HG03280 (cell line): ENCODE data around the gene HMOX2.

Experiments used
- ATAC-seq: cut with Tn5 transposase; IDR thresholded peaks from one replicate; pipeline ENCODE4 v1.9.1; 2021; ENCODE audit warnings: mild to moderate bottlenecking, moderate library complexity; ENCODE audit not compliant: unreplicated experiment

HMOX2 gene, protein sequence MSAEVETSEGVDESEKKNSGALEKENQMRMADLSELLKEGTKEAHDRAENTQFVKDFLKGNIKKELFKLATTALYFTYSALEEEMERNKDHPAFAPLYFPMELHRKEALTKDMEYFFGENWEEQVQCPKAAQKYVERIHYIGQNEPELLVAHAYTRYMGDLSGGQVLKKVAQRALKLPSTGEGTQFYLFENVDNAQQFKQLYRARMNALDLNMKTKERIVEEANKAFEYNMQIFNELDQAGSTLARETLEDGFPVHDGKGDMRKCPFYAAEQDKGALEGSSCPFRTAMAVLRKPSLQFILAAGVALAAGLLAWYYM

GRCh38 chr16:4475880-4476788 is at the start of gene HMOX2:
Gene HMOX2 (plus strand): TSS chr16:4476398. CDS start chr16:4505525, 29,127 bp downstream.
- peak; percentile 88 for ATAC-seq

GRCh38 chr16:4426722-4427372 is 49.4 kb upstream of the HMOX2 start:
- no peak for ATAC-seq

GRCh38 chr16:4428500-4428899 is 47.7 kb upstream of the HMOX2 start:
- ATAC-seq = no peak

DNA sequence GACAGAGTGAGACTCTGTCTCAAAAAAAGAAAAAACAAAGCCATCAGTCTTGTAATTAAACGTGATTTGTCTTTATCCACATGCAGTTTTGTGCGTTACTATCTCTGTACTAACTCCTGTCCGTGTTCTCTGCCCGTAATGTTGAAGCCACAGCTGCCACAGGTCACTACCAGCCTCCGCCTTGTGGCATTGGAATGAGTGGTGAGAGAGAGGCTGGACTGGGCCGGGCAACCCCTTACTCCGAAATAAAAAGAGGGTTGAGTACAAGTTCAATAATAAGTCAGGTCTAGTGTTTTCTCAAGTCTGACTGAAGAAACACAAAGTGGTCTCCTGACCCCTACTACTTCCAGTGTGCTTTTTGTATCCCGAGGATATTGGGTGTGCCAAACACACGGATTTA is 45.2 kb upstream of the HMOX2 start:
- ATAC-seq = no peak

GRCh38 chr16:4433228-4433627 is 43.0 kb upstream of the HMOX2 start:
- ATAC-seq = no peak

GRCh38 chr16:4433914-4434787 is 42.0 kb upstream of the HMOX2 start:
- no peak for ATAC-seq

- no peak for ATAC-seq
These were observed 40.7 kb upstream of the HMOX2 start for GRCh38 chr16:4435337-4436067.

GRCh38 chr16:4437366-4437765 is 38.8 kb upstream of the HMOX2 start:
- ATAC-seq = no peak

DNA sequence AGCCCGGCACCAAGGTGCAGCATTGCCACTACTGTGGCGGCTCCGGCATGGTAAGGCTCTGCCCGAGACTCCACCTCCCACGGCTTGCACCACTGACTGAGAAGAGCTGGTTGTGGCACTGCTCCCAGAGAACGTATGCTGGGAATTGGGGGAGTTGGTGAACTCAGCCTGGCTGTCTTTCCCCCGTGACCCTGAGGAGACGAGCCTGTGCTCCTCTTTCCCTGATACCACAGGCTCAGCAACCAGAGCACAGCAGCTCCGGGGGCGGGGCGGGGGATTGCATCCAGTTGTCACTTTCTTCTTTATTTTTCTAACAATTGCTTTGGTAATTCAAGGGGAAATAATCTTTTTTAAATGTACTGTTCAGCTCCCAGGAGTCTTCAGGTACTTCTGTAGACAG is 33.8 kb upstream of the HMOX2 start:
- no peak for ATAC-seq

- ATAC-seq = no peak
These were observed 32.9 kb upstream of the HMOX2 start for GRCh38 chr16:4443271-4443670.

DNA sequence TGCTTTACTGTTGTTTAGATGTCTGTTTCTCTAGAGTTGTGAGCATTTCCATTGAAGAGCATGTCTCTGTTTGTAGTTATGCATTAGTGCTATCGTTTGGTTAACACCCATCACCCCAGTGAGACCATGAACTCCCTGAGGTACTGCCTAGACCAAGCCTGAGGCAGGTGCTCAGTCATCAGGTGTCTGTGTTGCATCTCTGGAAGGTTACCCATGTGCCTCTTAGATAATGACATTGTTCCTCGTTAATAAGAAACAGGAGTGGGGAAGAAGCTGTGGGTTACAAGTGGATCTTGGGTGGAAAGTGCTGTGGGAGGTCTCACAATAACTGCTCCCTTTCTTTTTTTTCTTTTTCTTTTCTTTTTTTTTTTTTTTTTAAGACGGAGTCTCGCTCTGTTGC is 32.2 kb upstream of the HMOX2 start:
- ATAC-seq = no peak

DNA sequence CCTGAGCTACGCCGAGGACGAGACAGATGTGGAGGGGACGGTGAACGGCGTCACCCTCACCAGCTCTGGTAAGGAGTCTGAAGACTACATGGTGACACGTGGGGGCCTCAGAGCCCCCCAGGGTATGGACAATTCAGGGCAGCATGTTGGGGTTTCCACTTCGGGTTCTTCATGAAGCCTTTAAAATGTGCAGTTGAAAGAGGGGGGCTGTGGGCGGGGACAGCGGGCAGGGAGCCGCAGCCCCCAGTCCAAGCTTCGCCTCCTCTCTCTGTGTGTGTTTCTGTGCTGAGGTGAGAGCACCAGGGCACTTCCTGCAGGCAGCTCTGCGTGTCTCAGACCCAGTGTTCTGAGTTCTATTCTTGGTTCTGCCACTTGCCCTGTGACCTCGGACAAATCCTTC is 25.8 kb upstream of the HMOX2 start:
- ATAC-seq = no peak

GRCh38 chr16:4450931-4451519 is 25.2 kb upstream of the HMOX2 start:
- ATAC-seq = no peak

GRCh38 chr16:4452674-4453073 is 23.5 kb upstream of the HMOX2 start:
- ATAC-seq = no peak

DNA sequence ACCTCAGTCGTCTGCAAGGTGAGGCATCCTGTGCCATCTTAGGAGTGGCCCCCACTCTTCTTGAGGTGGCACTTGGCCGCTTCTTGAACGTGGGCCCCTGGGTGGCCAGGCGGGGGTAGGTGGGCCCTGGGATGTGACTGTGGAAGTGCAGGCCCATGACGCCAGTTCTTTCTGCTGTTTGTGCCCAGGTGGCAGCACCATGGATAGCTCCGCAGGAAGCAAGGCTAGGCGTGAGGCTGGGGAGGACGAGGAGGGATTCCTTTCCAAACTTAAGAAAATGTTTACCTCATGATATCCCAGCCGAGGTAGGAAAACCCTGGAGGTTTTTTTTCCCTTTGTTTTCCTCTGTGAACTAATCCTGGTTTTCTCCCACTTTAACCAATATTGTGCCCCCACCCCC is 21.6 kb upstream of the HMOX2 start:
- no peak for ATAC-seq

DNA sequence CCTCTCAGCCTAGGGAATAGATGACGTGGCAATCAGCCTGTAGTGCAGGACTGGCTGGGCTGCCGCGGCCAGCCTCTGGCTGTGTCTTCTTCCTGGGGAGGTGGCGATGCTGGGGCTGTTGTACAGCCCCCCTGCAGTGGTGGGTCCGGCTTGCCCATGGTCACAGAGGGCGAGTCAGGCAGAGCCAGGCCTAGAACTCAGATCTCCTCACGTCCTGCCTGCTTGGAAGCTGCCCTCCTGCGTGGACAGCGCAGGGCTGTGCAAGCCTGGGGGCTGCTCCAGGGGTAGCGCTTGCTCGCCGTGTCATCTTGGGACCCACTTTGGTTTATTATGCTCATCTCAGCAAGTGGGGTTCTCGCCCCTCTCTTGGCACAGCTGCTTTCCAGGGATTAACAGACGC is 21.1 kb upstream of the HMOX2 start:
- no peak for ATAC-seq

DNA sequence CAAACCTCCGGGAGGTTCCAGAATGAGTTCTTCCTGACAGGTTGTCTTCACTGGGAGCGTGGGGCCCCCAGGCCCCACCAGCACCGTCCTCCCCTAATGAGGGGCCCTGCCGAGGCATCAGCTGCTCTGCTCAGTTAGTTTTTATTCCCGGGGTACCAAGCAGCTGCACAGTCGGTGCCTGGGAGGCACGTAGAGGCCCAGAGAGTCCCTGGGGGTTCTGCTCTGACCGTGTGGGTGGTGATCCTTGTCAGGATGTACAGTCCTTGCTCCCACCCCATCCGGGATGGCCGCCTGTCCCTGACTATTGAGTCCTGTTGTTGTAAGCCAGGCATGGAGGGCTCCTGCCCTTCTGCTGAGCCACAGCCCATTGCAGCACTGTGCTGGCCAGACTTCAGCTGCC is 20.2 kb upstream of the HMOX2 start:
- ATAC-seq = no peak

- no peak for ATAC-seq
These were observed 15.3 kb upstream of the HMOX2 start for GRCh38 chr16:4460936-4461249.

- ATAC-seq = no peak
These were observed 14.7 kb upstream of the HMOX2 start for GRCh38 chr16:4461250-4462085.
